Adrenal gland (tissue), 12 donors: Measurements from ENCODE around the gene ENKUR. TPM values are rescaled to one million over a fixed set of nuclear protein-coding genes. Genes with fewer than 3 reads are reported as not detected.
A peak's percentile ranks its signal among the peaks of the same experiment; 100 is the strongest.

Experiments
- DNase-seq, 7 donors: peaks; one replicate each; pipeline ENCODE4 v3.0.0-alpha.2; 2019 to 2020
- H3K27ac ChIP-seq, 5 donors: fragments of 200-600 bp; sonication (generic) in 4 of 5; 1 replicate in 3 of 5; 2 replicates in 2 of 5; pipeline versions ENCODE4 v1.5.1 to v1.8.0; 2016 to 2020; ENCODE audit warnings: mild to moderate bottlenecking in 1 of 5
- H3K27me3 ChIP-seq: fragments of 200-600 bp; 2 replicates; pipeline ENCODE4 v1.8.0; 2021
- H3K36me3 ChIP-seq, 2 donors: fragments of 200-600 bp; replicated peaks in 1 of 2; 1 replicate in 1 of 2; 2 replicates in 1 of 2; pipeline versions ENCODE4 v1.5.1 to v1.8.0; 2018 to 2022
- H3K4me1 ChIP-seq, 2 donors: fragments of 200-600 bp; replicated peaks in 1 of 2; 1 replicate in 1 of 2; 2 replicates in 1 of 2; pipeline versions ENCODE4 v1.5.1 to v1.8.0; 2018 to 2021
- H3K4me3 ChIP-seq, 4 donors: fragments of 200-600 bp; sonication (generic) in 3 of 4; one replicate each; pipeline ENCODE4 v1.5.1; 2016 to 2018
- H3K9me3 ChIP-seq, 3 donors: fragments of 200-600 bp; sonication (generic) in 1 of 3; replicated peaks in 1 of 3; 1 replicate in 2 of 3; 2 replicates in 1 of 3; pipeline versions ENCODE4 v1.5.1 to v1.8.0; 2016 to 2021
- POLR2A ChIP-seq, 2 donors: fragments of 450-650 bp; IDR thresholded peaks; one replicate each; pipeline ENCODE4 v1.6.1; 2017; ENCODE audit warnings: antibody characterized with exemption in 2 of 2, mild to moderate bottlenecking in 2 of 2, moderate library complexity in 1 of 2
- WGBS, 4 donors: extraction: QIAGEN DNeasy Blood & Tissue Kit in 2 of 4; methylation state at CpG; one replicate each; pipeline versions ENCODE4 v1.1.5 to v1.1.7; 2013 to 2017; 5-methylcytosine and 5-hydroxymethylcytosine counted together
- intact Hi-C, 2 donors: fragments of 100-400 bp; cut with DNase I; formaldehyde crosslinking; loops; one replicate each; pipeline versions ENCODE4 v1.14.1 to v1.15.0; 2022 to 2023
- polyA plus RNA-seq, 3 donors: library from polyadenylated mRNA; stranded (reverse); fragments of 200-250 nt in 2 of 3; fragments of 350-450 nt in 1 of 3; fragmentation: Illumina TruSeq in 1 of 3; extraction: RNeasy Lipid Tissue Mini Kit (QIAGEN cat#74804) in 1 of 3; gene quantifications; one replicate each; pipeline ENCODE4 v1.2.3, GENCODE V29; 2013 to 2014
- total RNA-seq, 9 donors: library from RNA; depleted of rRNA in 4 of 9; stranded (reverse); fragments of >200 nt in 4 of 9; fragments of 120-200 nt in 1 of 9; fragmentation: NEBNext Ultra II Directional in 1 of 9; extraction: Animal tissue kit (Norgen Biotek cat#: 25700) in 1 of 9; gene quantifications; one replicate each; pipeline versions ENCODE4 v1.1.0 to v1.2.4, GENCODE V29; 2013 to 2023
- TF ChIP-seq, protein P1 (sequence below), 6 experiments: fragments of 450-650 bp in 4 of 6; fragments of 200-600 bp in 2 of 6; sonication (generic) in 1 of 6; IDR thresholded peaks; 1 replicate in 5 of 6; 2 replicates in 1 of 6; pipeline versions ENCODE4 v1.5.1 to v1.8.0; 2016 to 2021; ENCODE audit warnings: antibody characterized with exemption in 6 of 6, mild to moderate bottlenecking in 2 of 6, moderate library complexity in 1 of 6
- donor health status: healthy with polysubstance abuse.
- donor health status: Bipolar disorder and iron deficiency.
- donor health status: DM: yes; HTN: yes; CAD: no.
- donor health status: DM: no; HTN: no; CAD: no.
- donor health status: DM: no; HTN: no; CAD: no.
- donor health status: DM: yes; HTN: yes; CAD: no.

ENKUR gene
- total and polyA plus RNA-seq, 12 donors: 0.16 to 0.70 (median 0.25) TPM; not detected in 5

DNA sequence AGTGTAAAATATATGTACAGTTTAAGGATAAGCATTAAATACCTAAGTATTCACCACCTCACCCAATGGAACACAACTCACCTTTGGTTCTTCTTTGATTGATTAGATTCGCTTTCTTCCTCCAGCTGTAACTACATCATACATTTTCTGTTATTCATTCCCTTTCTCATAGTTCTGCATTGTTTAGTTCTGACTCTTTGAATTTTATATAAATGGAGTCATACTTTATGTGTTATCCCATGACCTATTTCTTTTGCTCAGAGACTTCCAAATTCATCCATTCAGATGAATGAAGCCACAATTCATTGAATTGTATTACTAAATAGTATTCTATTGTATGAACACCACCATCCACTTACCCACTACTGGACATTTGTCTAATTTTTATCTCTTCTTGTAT lies 12.8 kb upstream of the ENKUR start:
- Histone ChIP-seq H3K4me1 (peaks cover 0 to 3% of the 10 kb centered on the region in 2 donors), H3K27me3 (no peaks in the 10 kb centered on the region), H3K27ac (no peak overlapping the region), H3K9me3 (peaks cover 0 to 6% (median 0%) of the 10 kb centered on the region in 3 donors), H3K4me3 (no peak overlapping the region), H3K36me3 (no peaks in the 10 kb centered on the region)
- no peak for DNase-seq
- intact Hi-C loops: loop anchor here in 1 of 2 donors (5.0 kb wide), 1 partner anchor 54 kb away; no protein-coding TSS in a partner anchor
- TF ChIP-seq, protein P1, sequence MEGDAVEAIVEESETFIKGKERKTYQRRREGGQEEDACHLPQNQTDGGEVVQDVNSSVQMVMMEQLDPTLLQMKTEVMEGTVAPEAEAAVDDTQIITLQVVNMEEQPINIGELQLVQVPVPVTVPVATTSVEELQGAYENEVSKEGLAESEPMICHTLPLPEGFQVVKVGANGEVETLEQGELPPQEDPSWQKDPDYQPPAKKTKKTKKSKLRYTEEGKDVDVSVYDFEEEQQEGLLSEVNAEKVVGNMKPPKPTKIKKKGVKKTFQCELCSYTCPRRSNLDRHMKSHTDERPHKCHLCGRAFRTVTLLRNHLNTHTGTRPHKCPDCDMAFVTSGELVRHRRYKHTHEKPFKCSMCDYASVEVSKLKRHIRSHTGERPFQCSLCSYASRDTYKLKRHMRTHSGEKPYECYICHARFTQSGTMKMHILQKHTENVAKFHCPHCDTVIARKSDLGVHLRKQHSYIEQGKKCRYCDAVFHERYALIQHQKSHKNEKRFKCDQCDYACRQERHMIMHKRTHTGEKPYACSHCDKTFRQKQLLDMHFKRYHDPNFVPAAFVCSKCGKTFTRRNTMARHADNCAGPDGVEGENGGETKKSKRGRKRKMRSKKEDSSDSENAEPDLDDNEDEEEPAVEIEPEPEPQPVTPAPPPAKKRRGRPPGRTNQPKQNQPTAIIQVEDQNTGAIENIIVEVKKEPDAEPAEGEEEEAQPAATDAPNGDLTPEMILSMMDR (IDR thresholded peaks at IDR 0.05): no peak
- TF ChIP-seq POLR2A (IDR thresholded peaks at IDR 0.05): no peak
- WGBS, 4 donors: 96 to 100% (median 98%) methylated on average over 1 of the region's 1 CpG

DNA sequence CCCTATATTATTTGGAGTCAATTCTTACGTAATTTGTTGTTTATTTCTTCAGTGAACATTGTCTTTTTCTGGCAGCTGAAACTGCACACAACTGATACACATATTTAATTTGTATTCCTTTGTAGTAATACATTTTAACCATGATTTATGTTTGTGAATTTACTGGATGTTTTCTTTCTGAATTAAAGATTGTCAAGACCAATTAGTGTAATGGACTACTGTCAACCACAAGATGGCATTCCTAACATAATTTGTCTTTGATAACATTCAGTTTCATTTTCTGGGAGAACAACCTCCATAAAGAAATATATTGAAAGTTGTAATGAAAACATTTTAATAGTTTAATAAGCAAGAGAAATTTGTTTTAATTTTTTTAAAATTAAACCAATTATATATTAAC lies 10.5 kb upstream of the ENKUR start:
- Histone ChIP-seq H3K27me3 (no peaks in the 10 kb centered on the region), H3K27ac (no peak overlapping the region), H3K9me3 (peaks cover 0 to 6% (median 0%) of the 10 kb centered on the region in 3 donors), H3K4me1 (peaks cover 0 to 3% of the 10 kb centered on the region in 2 donors), H3K4me3 (no peak overlapping the region), H3K36me3 (no peaks in the 10 kb centered on the region)
- DNase-seq: no peak
- intact Hi-C loops: loop anchor here in 1 of 2 donors (5.0 kb wide), 1 partner anchor 56 kb away; no protein-coding TSS in a partner anchor
- TF ChIP-seq, protein P1 (IDR thresholded peaks at IDR 0.05): peak; percentile 14 to 59 (median 44)
- TF ChIP-seq POLR2A (IDR thresholded peaks at IDR 0.05): no peak
- WGBS, 4 donors: 70 to 87% (median 77%) methylated on average over 1 of the region's 1 CpG

DNA sequence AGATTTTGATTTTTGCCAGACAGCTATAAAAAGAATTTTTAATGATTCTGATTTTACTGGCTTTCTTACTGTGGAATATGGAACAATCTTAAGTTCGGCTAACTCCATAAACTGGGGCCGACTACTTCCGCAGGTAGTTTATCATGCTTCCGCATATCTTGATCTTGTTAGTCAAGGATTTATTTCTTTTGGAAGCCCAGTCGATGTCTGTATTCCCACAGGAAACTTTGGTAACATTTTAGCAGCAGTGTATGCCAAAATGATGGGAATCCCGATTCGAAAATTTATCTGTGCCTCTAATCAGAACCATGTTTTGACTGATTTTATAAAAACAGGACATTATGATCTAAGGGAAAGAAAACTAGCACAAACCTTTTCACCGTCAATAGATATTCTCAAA lies 8.6 kb upstream of the ENKUR start:
- H3K27ac ChIP-seq: no peak overlapping the region
- no peaks in the 10 kb centered on the region for H3K9me3 ChIP-seq
- H3K36me3 ChIP-seq: no peaks in the 10 kb centered on the region
- 76 to 78% (median 78%) methylated on average over 8 of the region's 8 CpGs for WGBS, 4 donors
- H3K4me1 ChIP-seq: peaks cover 0 to 3% of the 10 kb centered on the region in 2 donors
- TF ChIP-seq, protein P1 (IDR thresholded peaks at IDR 0.05): no peak
- no peak for TF ChIP-seq POLR2A (IDR thresholded peaks at IDR 0.05)
- intact Hi-C loops: no loop called here
- no peak for DNase-seq
- H3K27me3 ChIP-seq: no peaks in the 10 kb centered on the region
- H3K4me3 ChIP-seq: no peak overlapping the region

DNA sequence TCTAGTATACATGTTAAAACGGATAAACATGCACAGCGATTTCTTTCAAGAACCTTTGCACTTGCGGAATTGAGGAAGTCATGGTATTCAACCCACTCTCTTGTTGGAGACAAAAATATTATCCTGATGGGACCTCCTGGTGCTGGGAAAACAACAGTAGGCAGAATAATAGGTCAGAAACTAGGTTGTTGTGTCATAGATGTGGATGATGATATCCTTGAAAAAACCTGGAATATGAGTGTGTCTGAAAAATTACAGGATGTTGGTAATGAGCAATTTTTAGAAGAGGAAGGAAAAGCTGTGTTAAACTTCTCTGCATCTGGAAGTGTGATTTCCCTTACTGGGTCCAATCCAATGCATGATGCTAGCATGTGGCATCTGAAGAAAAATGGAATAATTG lies 7.3 kb upstream of the ENKUR start:
- intact Hi-C loops: no loop called here
- Histone ChIP-seq H3K4me1 (peaks cover 0 to 3% of the 10 kb centered on the region in 2 donors), H3K36me3 (no peaks in the 10 kb centered on the region), H3K4me3 (no peak overlapping the region), H3K27ac (no peak overlapping the region), H3K27me3 (no peaks in the 10 kb centered on the region), H3K9me3 (no peaks in the 10 kb centered on the region)
- no peak for DNase-seq
- no peak for TF ChIP-seq POLR2A (IDR thresholded peaks at IDR 0.05)
- TF ChIP-seq, protein P1 (IDR thresholded peaks at IDR 0.05): no peak
- 66 to 73% (median 68%) methylated on average over 3 of the region's 3 CpGs for WGBS, 4 donors
